Mucosa of gallbladder (tissue), 1 donor: ENCODE results near the gene CDC25C. TPM values are rescaled to one million over a fixed set of nuclear protein-coding genes. Genes with fewer than 3 reads are reported as not detected.

Experiments
- total RNA-seq: library from RNA; stranded (reverse); gene quantifications from one replicate; pipeline ENCODE4 v1.2.1, GENCODE V29; 2021
- donor health status: DM: no; HTN: no; CAD: no.

The CDC25C gene
- total RNA-seq, 1 donor from 2014 or later = 0.37 TPM

Other genes starting within 250 kb of the CDC25C start
- not detected for gene WNT8A, start 247.8 kb downstream of the CDC25C start, total RNA-seq
- 17.0 TPM for gene NME5, start 192.4 kb downstream of the CDC25C start, total RNA-seq
- 55.7 TPM for gene BRD8, start 153.2 kb downstream of the CDC25C start, total RNA-seq
- 1.5 TPM for gene KIF20A, start 152.7 kb downstream of the CDC25C start, total RNA-seq
- 21.8 TPM for gene CDC23, start 118.5 kb downstream of the CDC25C start, total RNA-seq
- 2.2 TPM for gene GFRA3, start 57.2 kb downstream of the CDC25C start, total RNA-seq
- gene FAM53C, start 6.5 kb upstream of the CDC25C start, total RNA-seq = 29.2 TPM
- gene KDM3B, start 20.9 kb upstream of the CDC25C start, total RNA-seq = 65.8 TPM
- 7.6 TPM for gene REEP2, start 107.3 kb upstream of the CDC25C start, total RNA-seq
- gene EGR1, start 133.7 kb upstream of the CDC25C start, total RNA-seq = 98.5 TPM
- 63.1 TPM for gene ETF1, start 211.4 kb upstream of the CDC25C start, total RNA-seq
- 170 TPM for gene HSPA9, start 243.6 kb upstream of the CDC25C start, total RNA-seq